K562 (cell line): ENCODE measurements around the gene SLC26A8. TPM values are rescaled to one million over a fixed set of nuclear protein-coding genes. Genes with fewer than 3 reads are reported as not detected.

Source experiments
- CHD2 ChIP-seq: IDR thresholded peaks from 2 replicates; pipeline ENCODE4 v1.6.1; 2011; ENCODE audit warnings: low read depth, low read length
- KLF6 ChIP-seq: fragments of 250-450 bp; sonication (Bioruptor Pico); IDR thresholded peaks from 2 replicates; pipeline ENCODE4 v1.4.0; 2020; ENCODE audit warnings: mild to moderate bottlenecking, moderate library complexity, borderline replicate concordance
- LCOR ChIP-seq: sonication (generic); formaldehyde crosslinking; IDR thresholded peaks from 2 replicates; pipeline ENCODE4 v1.8.0; 2022; ENCODE audit warnings: mild to moderate bottlenecking, missing genetic modification reagents
- NRF1 ChIP-seq, 2 experiments: fragments of 450-650 bp; IDR thresholded peaks in 1 of 2; conservative IDR thresholded peaks in 1 of 2; 2 replicates each; pipeline ENCODE4 v1.6.1; 2014; ENCODE audit warnings: mild to moderate bottlenecking in 2 of 2
- RBFOX2 ChIP-seq: fragments of 200-400 bp; formaldehyde crosslinking; IDR thresholded peaks from 2 replicates; pipeline ENCODE4 v1.6.1; 2017; ENCODE audit warnings: low read depth, mild to moderate bottlenecking, low read length, moderate library complexity
- SIN3B ChIP-seq: fragments of 450-650 bp; IDR thresholded peaks from 2 replicates; pipeline ENCODE4 v1.6.1; 2017; ENCODE audit warnings: low read depth, mild to moderate bottlenecking, moderate library complexity
- TAF7 ChIP-seq: fragments of 450-650 bp; IDR thresholded peaks from 2 replicates; pipeline ENCODE4 v1.6.1; 2016; ENCODE audit warnings: missing genetic modification characterization, missing compliant biosample characterization
- TARDBP ChIP-seq: fragments of 450-650 bp; IDR thresholded peaks from 2 replicates; pipeline ENCODE4 v1.6.1; 2016
- ZBTB17 ChIP-seq: fragments of 450-650 bp; formaldehyde crosslinking; IDR thresholded peaks from 2 replicates; pipeline ENCODE4 v1.4.0; 2020; ENCODE audit warnings: mild to moderate bottlenecking
- ZBTB33 ChIP-seq: sonication (generic); formaldehyde crosslinking; IDR thresholded peaks from 2 replicates; pipeline ENCODE4 v1.8.1; 2023; ENCODE audit warnings: mild to moderate bottlenecking, missing genetic modification reagents
- ZNF134 ChIP-seq: fragments of 250-450 bp; sonication (Bioruptor Pico); conservative IDR thresholded peaks from 2 replicates; pipeline ENCODE4 v1.4.0; 2020
- ZNF449 ChIP-seq: fragments of 250-450 bp; sonication (Bioruptor Pico); IDR thresholded peaks from 2 replicates; pipeline ENCODE4 v1.8.0; 2022; ENCODE audit warnings: moderate library complexity, mild to moderate bottlenecking, inconsistent platforms
- polyA plus RNA-seq, 8 experiments: library from polyadenylated mRNA; depleted of rRNA in 4 of 8; stranded (reverse) in 5 of 8; unstranded in 3 of 8; fragments of >200 nt; fragmentation: Nextera tagmentation in 2 of 8; fragmentation: Illumina TruSeq in 1 of 8; extraction: Ambion mirVana in 2 of 8; extraction: Trizol in 1 of 8; gene quantifications; 2 replicates each; pipeline versions ENCODE4 v1.2.1 to v1.2.3, GENCODE V29; 2011 to 2014; ENCODE audit warnings: inconsistent platforms in 1 of 8, missing spikeins in 1 of 8
- total RNA-seq, 7 experiments: library from RNA; depleted of rRNA in 6 of 7; stranded (reverse); fragments of >200 nt in 6 of 7; fragmentation: Illumina TruSeq in 2 of 7; extraction: Trizol in 2 of 7; gene quantifications; 2 replicates each; pipeline versions ENCODE4 v1.2.1 to v1.2.3, GENCODE V29; 2011 to 2021; ENCODE audit warnings: low replicate concordance in 1 of 7
- TF ChIP-seq, protein P1 (sequence below): sonication (generic); formaldehyde crosslinking; IDR thresholded peaks from 2 replicates; pipeline ENCODE4 v1.8.0; 2022; ENCODE audit warnings: mild to moderate bottlenecking, missing genetic modification reagents
- TF ChIP-seq, protein P2 (sequence below), 2 experiments: fragments of 450-650 bp; conservative IDR thresholded peaks; 2 replicates each; pipeline ENCODE4 v1.6.1; 2017; ENCODE audit warnings: mild to moderate bottlenecking in 2 of 2, moderate library complexity in 2 of 2
- TF ChIP-seq, protein P3 (sequence below): fragments of 250-450 bp; sonication (Bioruptor Pico); IDR thresholded peaks from 2 replicates; pipeline ENCODE4 v1.4.0; 2020
- TF ChIP-seq, protein P4 (sequence below): sonication (generic); formaldehyde crosslinking; IDR thresholded peaks from 2 replicates; pipeline ENCODE4 v1.8.0; 2022; ENCODE audit warnings: mild to moderate bottlenecking, missing genetic modification reagents

Gene SLC26A8
- total and polyA plus RNA-seq, 9 of the 15 experiments (the other 6 are each of a cell fraction or from before 2014, with no cell fraction given): not detected

GRCh38 chr6:36028088-36028876 lies 3.8 kb upstream of the SLC26A8 start (continued):
- TF ChIP-seq TAF7 (tag) (no peak), SIN3B (no peak), ZNF134 (no peak), TARDBP (no peak; the same call in 1 of the 2 replicates), ZNF449 (CRISPR knock-in tag) (no peak), RBFOX2 (peak; percentile 61), LCOR (CRISPR knock-in tag) (no peak), ZBTB33 (CRISPR knock-in tag) (no peak), NRF1 (conservative IDR thresholded peaks at IDR 0.05 in 1 of 2, IDR thresholded peaks at IDR 0.05 in 1 of 2) (peak; percentile 6 to 46; a peak in 1 of 4 replicates), ZBTB17 (no peak; the same call in 1 of the 2 replicates), KLF6 (CRISPR knock-in tag) (no peak), CHD2 (no peak)
- TF ChIP-seq, protein P1, sequence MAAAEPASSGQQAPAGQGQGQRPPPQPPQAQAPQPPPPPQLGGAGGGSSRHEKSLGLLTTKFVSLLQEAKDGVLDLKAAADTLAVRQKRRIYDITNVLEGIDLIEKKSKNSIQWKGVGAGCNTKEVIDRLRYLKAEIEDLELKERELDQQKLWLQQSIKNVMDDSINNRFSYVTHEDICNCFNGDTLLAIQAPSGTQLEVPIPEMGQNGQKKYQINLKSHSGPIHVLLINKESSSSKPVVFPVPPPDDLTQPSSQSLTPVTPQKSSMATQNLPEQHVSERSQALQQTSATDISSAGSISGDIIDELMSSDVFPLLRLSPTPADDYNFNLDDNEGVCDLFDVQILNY (CRISPR knock-in tag): no peak; the same call in 1 of the 2 replicates
- TF ChIP-seq, protein P2, sequence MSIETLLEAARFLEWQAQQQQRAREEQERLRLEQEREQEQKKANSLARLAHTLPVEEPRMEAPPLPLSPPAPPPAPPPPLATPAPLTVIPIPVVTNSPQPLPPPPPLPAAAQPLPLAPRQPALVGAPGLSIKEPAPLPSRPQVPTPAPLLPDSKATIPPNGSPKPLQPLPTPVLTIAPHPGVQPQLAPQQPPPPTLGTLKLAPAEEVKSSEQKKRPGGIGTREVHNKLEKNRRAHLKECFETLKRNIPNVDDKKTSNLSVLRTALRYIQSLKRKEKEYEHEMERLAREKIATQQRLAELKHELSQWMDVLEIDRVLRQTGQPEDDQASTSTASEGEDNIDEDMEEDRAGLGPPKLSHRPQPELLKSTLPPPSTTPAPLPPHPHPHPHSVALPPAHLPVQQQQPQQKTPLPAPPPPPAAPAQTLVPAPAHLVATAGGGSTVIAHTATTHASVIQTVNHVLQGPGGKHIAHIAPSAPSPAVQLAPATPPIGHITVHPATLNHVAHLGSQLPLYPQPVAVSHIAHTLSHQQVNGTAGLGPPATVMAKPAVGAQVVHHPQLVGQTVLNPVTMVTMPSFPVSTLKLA (conservative IDR thresholded peaks at IDR 0.05): no peak
- TF ChIP-seq, protein P3, sequence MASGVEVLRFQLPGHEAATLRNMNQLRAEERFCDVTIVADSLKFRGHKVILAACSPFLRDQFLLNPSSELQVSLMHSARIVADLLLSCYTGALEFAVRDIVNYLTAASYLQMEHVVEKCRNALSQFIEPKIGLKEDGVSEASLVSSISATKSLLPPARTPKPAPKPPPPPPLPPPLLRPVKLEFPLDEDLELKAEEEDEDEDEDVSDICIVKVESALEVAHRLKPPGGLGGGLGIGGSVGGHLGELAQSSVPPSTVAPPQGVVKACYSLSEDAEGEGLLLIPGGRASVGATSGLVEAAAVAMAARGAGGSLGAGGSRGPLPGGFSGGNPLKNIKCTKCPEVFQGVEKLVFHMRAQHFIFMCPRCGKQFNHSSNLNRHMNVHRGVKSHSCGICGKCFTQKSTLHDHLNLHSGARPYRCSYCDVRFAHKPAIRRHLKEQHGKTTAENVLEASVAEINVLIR (CRISPR knock-in tag): no peak
- TF ChIP-seq, protein P4, sequence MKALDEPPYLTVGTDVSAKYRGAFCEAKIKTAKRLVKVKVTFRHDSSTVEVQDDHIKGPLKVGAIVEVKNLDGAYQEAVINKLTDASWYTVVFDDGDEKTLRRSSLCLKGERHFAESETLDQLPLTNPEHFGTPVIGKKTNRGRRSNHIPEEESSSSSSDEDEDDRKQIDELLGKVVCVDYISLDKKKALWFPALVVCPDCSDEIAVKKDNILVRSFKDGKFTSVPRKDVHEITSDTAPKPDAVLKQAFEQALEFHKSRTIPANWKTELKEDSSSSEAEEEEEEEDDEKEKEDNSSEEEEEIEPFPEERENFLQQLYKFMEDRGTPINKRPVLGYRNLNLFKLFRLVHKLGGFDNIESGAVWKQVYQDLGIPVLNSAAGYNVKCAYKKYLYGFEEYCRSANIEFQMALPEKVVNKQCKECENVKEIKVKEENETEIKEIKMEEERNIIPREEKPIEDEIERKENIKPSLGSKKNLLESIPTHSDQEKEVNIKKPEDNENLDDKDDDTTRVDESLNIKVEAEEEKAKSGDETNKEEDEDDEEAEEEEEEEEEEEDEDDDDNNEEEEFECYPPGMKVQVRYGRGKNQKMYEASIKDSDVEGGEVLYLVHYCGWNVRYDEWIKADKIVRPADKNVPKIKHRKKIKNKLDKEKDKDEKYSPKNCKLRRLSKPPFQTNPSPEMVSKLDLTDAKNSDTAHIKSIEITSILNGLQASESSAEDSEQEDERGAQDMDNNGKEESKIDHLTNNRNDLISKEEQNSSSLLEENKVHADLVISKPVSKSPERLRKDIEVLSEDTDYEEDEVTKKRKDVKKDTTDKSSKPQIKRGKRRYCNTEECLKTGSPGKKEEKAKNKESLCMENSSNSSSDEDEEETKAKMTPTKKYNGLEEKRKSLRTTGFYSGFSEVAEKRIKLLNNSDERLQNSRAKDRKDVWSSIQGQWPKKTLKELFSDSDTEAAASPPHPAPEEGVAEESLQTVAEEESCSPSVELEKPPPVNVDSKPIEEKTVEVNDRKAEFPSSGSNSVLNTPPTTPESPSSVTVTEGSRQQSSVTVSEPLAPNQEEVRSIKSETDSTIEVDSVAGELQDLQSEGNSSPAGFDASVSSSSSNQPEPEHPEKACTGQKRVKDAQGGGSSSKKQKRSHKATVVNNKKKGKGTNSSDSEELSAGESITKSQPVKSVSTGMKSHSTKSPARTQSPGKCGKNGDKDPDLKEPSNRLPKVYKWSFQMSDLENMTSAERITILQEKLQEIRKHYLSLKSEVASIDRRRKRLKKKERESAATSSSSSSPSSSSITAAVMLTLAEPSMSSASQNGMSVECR (CRISPR knock-in tag): peak; percentile 64
